CD14-positive monocyte (primary cell): ENCODE measurements around the gene GPR132. TPM values are rescaled to one million over a fixed set of nuclear protein-coding genes. Genes with fewer than 3 reads are reported as not detected.

ENCODE experiments used
- DNase-seq, 3 donors: peaks; one replicate each; pipeline ENCODE4 v3.0.0-alpha.2; 2011 to 2022
- H2AFZ ChIP-seq: 2 replicates; pipeline ENCODE4 v1.6.0; 2012; ENCODE audit warnings: mild to moderate bottlenecking, low read depth, low read length, inconsistent platforms; ENCODE audit not compliant: insufficient read depth, poor library complexity, severe bottlenecking
- H3K27ac ChIP-seq, 2 donors: 1 replicate in 1 of 2; 2 replicates in 1 of 2; pipeline ENCODE4 v1.5.1; 2012 to 2013; ENCODE audit warnings: low read length in 2 of 2, control low read depth in 1 of 2, inconsistent platforms in 1 of 2, low read depth in 1 of 2, mild to moderate bottlenecking in 1 of 2
- H3K27me3 ChIP-seq, 2 donors: one replicate each; pipeline versions ENCODE4 v1.6.0 to v1.6.1; 2011 to 2013; ENCODE audit warnings: low read length in 2 of 2; ENCODE audit not compliant: control insufficient read depth in 2 of 2, insufficient read depth in 2 of 2
- H3K36me3 ChIP-seq, 2 donors: replicated peaks in 1 of 2; 1 replicate in 1 of 2; 2 replicates in 1 of 2; pipeline versions ENCODE4 v1.5.1 to v1.6.1; 2012 to 2013; ENCODE audit warnings: low read length in 2 of 2, control low read depth in 1 of 2, inconsistent platforms in 1 of 2, mild to moderate bottlenecking in 1 of 2; ENCODE audit not compliant: insufficient read depth in 2 of 2, control insufficient read depth in 1 of 2
- H3K4me1 ChIP-seq, 2 donors: 1 replicate in 1 of 2; 2 replicates in 1 of 2; pipeline versions ENCODE4 v1.5.1 to v1.6.1; 2012 to 2013; ENCODE audit warnings: low read length in 2 of 2, control low read depth in 1 of 2, inconsistent platforms in 1 of 2, mild to moderate bottlenecking in 1 of 2, moderate library complexity in 1 of 2; ENCODE audit not compliant: insufficient read depth in 2 of 2, control insufficient read depth in 1 of 2
- H3K4me2 ChIP-seq: replicated peaks from 2 replicates; pipeline ENCODE3; 2012; ENCODE audit warnings: low read length, moderate library complexity, mild to moderate bottlenecking; ENCODE audit not compliant: poor library complexity, severe bottlenecking; ENCODE audit errors: extremely low read depth
- H3K4me3 ChIP-seq, 3 experiments: fragments of 200-600 bp in 1 of 3; sonication (generic) in 1 of 3; replicated peaks in 1 of 3; 1 replicate in 2 of 3; 2 replicates in 1 of 3; pipeline ENCODE4 v1.5.1; 2011 to 2013; ENCODE audit warnings: low read length in 3 of 3, mild to moderate bottlenecking in 3 of 3, control low read depth in 2 of 3, low read depth in 2 of 3, inconsistent platforms in 1 of 3, moderate library complexity in 1 of 3
- H3K79me2 ChIP-seq: 2 replicates; pipeline ENCODE4 v1.6.0; 2012; ENCODE audit warnings: mild to moderate bottlenecking, control low read depth, inconsistent platforms, low read length, moderate library complexity; ENCODE audit not compliant: insufficient read depth
- H3K9ac ChIP-seq: 2 replicates; pipeline ENCODE4 v1.6.0; 2017; ENCODE audit warnings: low read length, mild to moderate bottlenecking; ENCODE audit not compliant: insufficient read depth, poor library complexity, severe bottlenecking
- H3K9me3 ChIP-seq, 2 donors: replicated peaks in 1 of 2; 1 replicate in 1 of 2; 2 replicates in 1 of 2; pipeline versions ENCODE4 v1.5.1 to v1.6.1; 2012 to 2013; ENCODE audit warnings: low read length in 2 of 2, control low read depth in 1 of 2; ENCODE audit not compliant: control insufficient read depth in 1 of 2, insufficient read depth in 1 of 2
- H4K20me1 ChIP-seq: 2 replicates; pipeline ENCODE4 v1.6.0; 2012; ENCODE audit warnings: mild to moderate bottlenecking, low read length, control low read depth, moderate library complexity; ENCODE audit not compliant: insufficient read depth
- H3K27ac Mint-ChIP-seq, 7 donors: one replicate each; pipeline ENCODE4 v1.8.0; 2020; ENCODE audit warnings: mild to moderate bottlenecking in 7 of 7, mixed read lengths in 7 of 7, moderate library complexity in 6 of 7, inconsistent platforms in 2 of 7
- H3K27me3 Mint-ChIP-seq, 3 donors: one replicate each; pipeline ENCODE4 v1.8.0; 2021 to 2022; ENCODE audit warnings: low read depth in 3 of 3, mild to moderate bottlenecking in 3 of 3, mixed read lengths in 3 of 3, moderate library complexity in 3 of 3, inconsistent platforms in 1 of 3
- H3K36me3 Mint-ChIP-seq, 2 donors: one replicate each; pipeline ENCODE4 v1.8.0; 2020; ENCODE audit warnings: mixed read lengths in 2 of 2, inconsistent platforms in 1 of 2, mild to moderate bottlenecking in 1 of 2
- H3K4me1 Mint-ChIP-seq: one replicate; pipeline ENCODE4 v1.8.0; 2020; ENCODE audit warnings: mild to moderate bottlenecking, mixed read lengths
- H3K4me3 Mint-ChIP-seq, 2 donors: one replicate each; pipeline ENCODE4 v1.8.0; 2020; ENCODE audit warnings: mild to moderate bottlenecking in 2 of 2, mixed read lengths in 2 of 2, moderate library complexity in 1 of 2
- H3K9me3 Mint-ChIP-seq, 7 donors: one replicate each; pipeline ENCODE4 v1.8.0; 2020 to 2022; ENCODE audit warnings: mixed read lengths in 7 of 7, mild to moderate bottlenecking in 6 of 7, moderate library complexity in 6 of 7, inconsistent platforms in 2 of 7
- CTCF ChIP-seq: fragments of 200-600 bp; IDR thresholded peaks from one replicate; pipeline ENCODE4 v1.8.0; 2022; ENCODE audit warnings: antibody characterized with exemption, mild to moderate bottlenecking
- WGBS: methylation state at CpG from one replicate; pipeline ENCODE4 v1.1.5; 2013; ENCODE audit warnings: missing lambda C conversion rate; ENCODE audit not compliant: insufficient coverage; 5-methylcytosine and 5-hydroxymethylcytosine counted together
- intact Hi-C, 2 donors: fragments of 100-400 bp; cut with micrococcal nuclease; formaldehyde crosslinking; loops; one replicate each; pipeline versions ENCODE4 v1.15.0 to v1.15.1; 2023
- polyA plus RNA-seq, 3 donors: library from polyadenylated mRNA; depleted of rRNA in 1 of 3; unstranded in 2 of 3; stranded (reverse) in 1 of 3; fragments of 300-500 nt in 2 of 3; fragments of >200 nt in 1 of 3; fragmentation: Illumina TruSeq in 2 of 3; gene quantifications; 1 replicate in 2 of 3; 2 replicates in 1 of 3; pipeline ENCODE4 v1.2.3, GENCODE V29; 2012 to 2021

The GPR132 gene
- polyA plus RNA-seq, 3 donors: 6.3 to 19.0 (median 13.0) TPM

- no peaks in the 10 kb centered on the region for H3K36me3 ChIP-seq
- peaks cover 6 to 11% of the 10 kb centered on the region in 2 donors for H3K9me3 ChIP-seq
- H3K4me3 Mint-ChIP-seq: peak overlapping the region; percentile 41 to 84
- no peak for DNase-seq
- peaks cover 4% of the 10 kb centered on the region for H3K4me1 Mint-ChIP-seq
- intact Hi-C loops: loop anchor here (5.0 kb wide), 1 partner anchor 37 kb away; no protein-coding TSS in a partner anchor
- H3K9ac ChIP-seq: peak overlapping the region; percentile 15
- peak overlapping the region; percentile 78 for H3K4me2 ChIP-seq
- peaks cover 0 to 3% of the 10 kb centered on the region in 2 donors for H3K36me3 Mint-ChIP-seq
- TF ChIP-seq CTCF: no peak
- peaks cover 7 to 17% of the 10 kb centered on the region in 2 donors for H3K4me1 ChIP-seq
- H3K27ac ChIP-seq: no peak overlapping the region
- H3K79me2 ChIP-seq: no peaks in the 10 kb centered on the region
- peaks cover 4 to 21% (median 11%) of the 10 kb centered on the region in 7 donors for H3K9me3 Mint-ChIP-seq
- H4K20me1 ChIP-seq: no peaks in the 10 kb centered on the region
- peaks cover 17 to 51% of the 10 kb centered on the region in 2 donors for H3K27me3 ChIP-seq
- no peak overlapping the region for H3K27ac Mint-ChIP-seq
- no peak overlapping the region for H2AFZ ChIP-seq
- H3K27me3 Mint-ChIP-seq: peaks cover 37 to 64% (median 39%) of the 10 kb centered on the region in 3 donors
- H3K4me3 ChIP-seq: peak overlapping the region in 1 of 3 experiments; percentile 68
- 62% methylated on average over 11 of the region's 14 CpGs for WGBS
Observed at GRCh38 chr14:105094193-105094907, 29.1 kb upstream of the GPR132 start.

- peaks cover 7 to 17% of the 10 kb centered on the region in 2 donors for H3K4me1 ChIP-seq
- DNase-seq: no peak
- peak overlapping the region; percentile 9 to 68 (median 12) for H3K4me3 ChIP-seq
- H4K20me1 ChIP-seq: no peaks in the 10 kb centered on the region
- H3K36me3 Mint-ChIP-seq: peaks cover 0 to 3% of the 10 kb centered on the region in 2 donors
- H3K27me3 ChIP-seq: peaks cover 18 to 58% of the 10 kb centered on the region in 2 donors
- H3K27ac ChIP-seq: no peak overlapping the region
- H3K4me1 Mint-ChIP-seq: peaks cover 4% of the 10 kb centered on the region
- H3K27me3 Mint-ChIP-seq: peaks cover 42 to 72% (median 45%) of the 10 kb centered on the region in 3 donors
- no peaks in the 10 kb centered on the region for H3K36me3 ChIP-seq
- peaks cover 3 to 11% of the 10 kb centered on the region in 2 donors for H3K9me3 ChIP-seq
- H3K27ac Mint-ChIP-seq: no peak overlapping the region
- H3K4me2 ChIP-seq: peak overlapping the region; percentile 78
- TF ChIP-seq CTCF: peak; percentile 17
- peak overlapping the region; percentile 15 for H3K9ac ChIP-seq
- no peaks in the 10 kb centered on the region for H3K79me2 ChIP-seq
- 1% methylated on average over 70 of the region's 76 CpGs for WGBS
- intact Hi-C loops: loop anchor here (5.0 kb wide), 1 partner anchor 36 kb away; no protein-coding TSS in a partner anchor
- peak overlapping the region; percentile 71 for H2AFZ ChIP-seq
- H3K4me3 Mint-ChIP-seq: peak overlapping the region; percentile 53 to 84
- peaks cover 0 to 17% (median 8%) of the 10 kb centered on the region in 7 donors for H3K9me3 Mint-ChIP-seq
Observed at GRCh38 chr14:105093431-105094192, 28.4 kb upstream of the GPR132 start.
